ENCODE data around the gene CACNA1I.

The CACNA1I gene

DNA sequence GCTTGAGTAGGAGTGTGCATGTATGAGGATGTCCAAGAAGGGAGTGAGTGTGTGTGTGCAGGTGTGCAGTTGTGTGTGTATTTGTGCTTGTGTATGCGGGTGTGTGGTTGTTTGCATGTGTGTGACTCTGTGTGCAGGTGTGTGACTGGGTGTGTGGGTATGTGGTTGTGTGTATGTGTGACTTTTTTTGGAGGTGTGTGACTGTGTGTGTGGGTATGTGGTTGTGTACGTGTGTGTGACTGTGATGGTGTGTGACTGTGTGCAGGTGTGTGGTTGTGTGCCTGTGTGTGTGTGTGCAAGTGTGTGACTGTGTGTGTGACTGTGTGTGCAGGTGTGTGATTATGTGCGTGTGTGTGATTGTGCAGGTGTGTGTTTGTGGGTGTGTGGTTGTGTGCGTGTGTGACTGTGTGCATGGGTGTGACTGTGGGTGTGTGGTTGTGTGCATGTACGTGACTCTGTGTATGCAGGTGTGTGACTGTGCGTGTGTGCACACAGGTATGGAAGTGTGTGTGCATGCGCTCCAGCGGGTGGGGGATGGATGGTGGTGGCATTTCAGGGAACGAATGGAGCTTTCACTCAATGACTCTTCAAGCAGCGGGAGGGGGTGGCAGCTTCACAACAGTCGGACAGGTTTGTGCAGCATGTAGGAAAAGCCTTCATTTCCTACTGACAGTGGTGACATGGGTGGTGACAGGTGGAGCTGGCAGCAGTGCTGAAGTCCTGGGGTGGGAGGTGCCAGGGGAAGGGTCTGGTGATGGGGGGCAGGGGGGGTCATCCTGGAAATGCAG, 47.6 kb downstream of the CACNA1I start:
- no peak overlapping the region for H3K4me3 ChIP-seq
- no peak overlapping the region for H3K27ac ChIP-seq

DNA sequence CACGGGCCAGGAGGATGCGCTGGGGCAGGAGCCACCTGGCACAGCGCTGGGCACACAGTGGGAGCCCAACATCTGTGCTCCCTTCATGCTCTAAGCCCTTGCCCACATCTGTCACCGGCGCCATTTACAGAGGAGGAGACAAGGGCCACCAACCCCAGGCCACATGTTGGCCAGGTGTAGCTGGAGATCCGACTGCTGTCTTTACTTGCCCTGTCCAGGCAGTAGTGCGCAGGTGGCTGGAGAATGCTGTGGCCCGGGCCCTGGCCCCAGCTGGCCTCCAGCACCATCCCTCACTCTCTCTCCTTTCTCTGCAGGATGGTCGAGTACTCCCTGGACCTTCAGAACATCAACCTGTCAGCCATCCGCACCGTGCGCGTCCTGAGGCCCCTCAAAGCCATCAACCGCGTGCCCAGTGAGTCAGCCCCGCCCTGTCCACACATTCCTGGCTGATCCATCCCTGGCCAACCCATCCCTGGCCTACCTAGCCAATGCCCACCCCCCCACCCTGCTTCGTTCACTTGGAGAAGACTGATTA, 48.5 kb downstream of the CACNA1I start:
- H3K27ac ChIP-seq, result no peak overlapping the region

DNA sequence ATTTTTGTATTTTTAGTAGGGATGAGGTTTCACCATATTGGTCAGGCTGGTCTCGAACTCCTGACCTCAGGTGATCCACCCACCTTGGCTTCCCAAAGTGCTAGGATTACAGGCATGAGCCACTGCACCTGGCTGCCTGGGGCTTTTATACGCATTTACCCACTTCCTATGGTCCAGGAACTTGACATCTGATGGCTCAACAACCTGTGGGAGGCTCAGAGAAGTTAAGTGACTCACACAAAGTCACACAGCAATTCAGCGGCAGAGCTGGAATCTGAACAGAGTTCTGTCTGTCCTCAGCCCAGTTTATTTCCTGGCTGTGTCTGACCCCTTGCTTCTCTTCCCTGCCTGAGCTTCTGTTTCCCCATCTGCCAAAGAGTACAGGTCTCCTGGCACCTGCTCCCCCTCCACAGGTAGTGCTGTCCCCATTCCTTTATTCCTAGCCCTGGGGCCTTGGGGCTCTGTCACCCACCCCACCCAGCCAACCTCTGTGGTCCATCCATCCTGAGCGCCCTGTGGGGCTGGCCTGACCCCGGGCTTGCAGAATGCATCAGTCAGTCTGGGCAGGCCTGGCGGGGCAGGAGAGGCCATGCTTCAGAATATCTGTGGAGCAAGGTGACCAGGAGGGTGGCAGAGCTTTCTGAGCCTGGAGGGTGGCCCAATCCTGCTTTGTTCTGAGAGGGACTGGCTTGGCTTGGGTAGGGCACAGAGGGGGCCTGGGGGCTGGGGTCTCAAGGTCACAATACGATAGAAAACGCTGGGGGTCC, 50.6 kb downstream of the CACNA1I start:
- Histone ChIP-seq H3K27ac (no peak overlapping the region), H3K4me3 (no peak overlapping the region)

More for the DNA sequence above, 48.5 kb downstream of the CACNA1I start:
- no peak overlapping the region for H3K4me3 ChIP-seq

DNA sequence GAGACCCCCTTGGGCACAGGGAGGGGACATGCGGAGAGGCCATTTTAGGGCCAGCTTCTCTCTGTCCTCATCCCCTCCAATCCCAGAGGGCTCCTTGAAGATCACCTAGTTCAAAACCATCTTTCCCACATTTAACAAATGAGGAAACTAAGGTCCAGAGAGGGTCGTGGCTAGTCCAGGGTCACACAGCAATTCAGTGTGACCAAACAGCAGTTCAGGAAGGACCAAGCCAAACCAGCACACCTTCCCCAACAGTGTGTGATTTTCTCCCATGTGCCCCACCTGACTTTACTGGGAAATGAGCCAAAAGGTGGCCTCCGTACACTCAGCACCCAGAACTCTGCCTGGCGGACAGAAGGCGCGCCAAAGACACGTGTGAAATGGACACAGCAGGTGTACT, 51.3 kb downstream of the CACNA1I start:
- Histone ChIP-seq H3K27ac (no peak overlapping the region), H3K4me3 (no peak overlapping the region)

DNA sequence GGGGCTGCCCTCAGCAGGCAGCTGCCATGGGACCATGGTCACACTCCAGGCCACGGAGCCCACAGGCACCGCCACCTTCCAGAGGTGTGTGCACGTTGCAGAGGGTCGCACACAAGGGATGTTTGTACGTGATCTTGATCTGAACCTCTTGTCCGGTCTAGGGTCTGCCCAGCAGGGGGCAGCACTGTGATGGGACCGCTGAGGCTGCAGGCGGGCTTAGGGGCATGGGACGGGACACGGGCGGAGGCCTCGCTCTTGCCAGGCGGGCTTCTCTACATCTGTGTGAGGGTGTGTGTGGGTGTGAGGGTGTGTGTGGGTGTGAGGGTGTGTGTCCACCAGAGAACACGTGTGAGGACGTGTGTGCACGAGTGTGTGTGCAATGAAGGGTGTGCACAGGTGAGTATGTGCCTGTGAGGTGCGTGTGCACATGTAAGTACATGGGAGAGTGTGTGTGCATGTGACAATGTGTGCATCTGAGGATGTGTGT, 52.4 kb downstream of the CACNA1I start:
- H3K4me3 ChIP-seq, result no peak overlapping the region
- no peak overlapping the region for H3K27ac ChIP-seq

DNA sequence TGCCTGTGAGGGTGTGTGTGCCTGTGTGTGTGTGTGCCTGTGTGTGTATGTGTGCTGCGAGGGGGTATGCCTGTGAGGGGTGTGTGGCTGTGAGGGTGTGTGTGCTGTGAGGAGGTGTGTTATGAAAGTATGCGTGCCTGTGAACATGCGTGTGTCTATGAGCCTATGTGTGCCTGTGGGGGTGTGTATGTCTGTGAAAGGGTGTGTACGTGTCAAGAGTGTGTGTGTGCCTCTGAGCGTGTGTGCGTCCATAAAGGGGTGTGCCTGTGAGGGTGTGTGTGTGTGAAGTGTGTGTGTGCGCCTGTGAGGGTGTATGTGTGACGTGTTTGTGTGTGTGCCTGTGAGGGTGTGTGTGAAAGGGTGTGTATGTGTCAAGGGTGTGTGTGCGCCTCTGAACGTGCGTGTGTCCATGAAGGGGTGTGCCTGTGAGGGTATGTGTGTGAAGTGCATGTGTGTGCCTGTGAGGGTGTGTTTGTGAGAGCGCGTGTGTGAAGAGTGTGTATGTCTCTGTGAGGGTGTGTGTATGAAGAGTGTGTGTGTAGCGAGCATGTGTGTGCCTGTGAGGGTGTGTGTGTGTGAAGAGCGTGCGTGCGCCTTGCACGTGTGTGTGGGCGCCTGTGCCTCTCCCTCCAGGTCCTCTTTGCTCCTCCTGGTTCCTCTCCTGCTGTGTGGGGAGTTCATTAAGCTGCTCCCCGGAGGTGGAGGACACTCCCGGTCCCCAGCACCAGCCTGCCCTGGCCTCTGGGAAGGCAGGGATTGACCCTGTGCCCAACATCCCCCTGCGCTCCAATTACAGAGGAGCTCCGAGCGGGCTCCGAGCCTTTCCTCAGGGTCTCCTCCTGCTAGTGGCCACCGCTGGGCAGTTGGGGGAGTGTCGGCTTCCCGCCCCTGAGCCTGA, 53.3 kb downstream of the CACNA1I start:
- Histone ChIP-seq H3K27ac (no peak overlapping the region), H3K4me3 (no peak overlapping the region)

DNA sequence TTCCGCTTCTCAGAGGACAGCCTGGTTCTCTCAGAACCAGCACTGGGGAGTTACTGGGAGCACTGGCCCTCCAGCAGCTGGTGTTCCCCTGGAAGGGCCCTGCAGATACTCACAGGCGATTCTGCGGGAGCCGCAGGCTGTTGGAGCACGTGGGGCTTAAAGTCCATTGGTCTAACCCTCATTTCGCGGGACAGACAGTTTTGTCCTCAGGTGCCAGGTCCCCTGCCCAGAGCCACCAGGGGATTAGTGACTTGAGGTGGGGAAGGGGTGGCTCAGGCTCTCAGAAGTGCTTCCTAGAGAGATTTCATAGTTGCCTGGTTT, 53.9 kb downstream of the CACNA1I start:
- H3K4me3 ChIP-seq, result no peak overlapping the region
- no peak overlapping the region for H3K27ac ChIP-seq

DNA sequence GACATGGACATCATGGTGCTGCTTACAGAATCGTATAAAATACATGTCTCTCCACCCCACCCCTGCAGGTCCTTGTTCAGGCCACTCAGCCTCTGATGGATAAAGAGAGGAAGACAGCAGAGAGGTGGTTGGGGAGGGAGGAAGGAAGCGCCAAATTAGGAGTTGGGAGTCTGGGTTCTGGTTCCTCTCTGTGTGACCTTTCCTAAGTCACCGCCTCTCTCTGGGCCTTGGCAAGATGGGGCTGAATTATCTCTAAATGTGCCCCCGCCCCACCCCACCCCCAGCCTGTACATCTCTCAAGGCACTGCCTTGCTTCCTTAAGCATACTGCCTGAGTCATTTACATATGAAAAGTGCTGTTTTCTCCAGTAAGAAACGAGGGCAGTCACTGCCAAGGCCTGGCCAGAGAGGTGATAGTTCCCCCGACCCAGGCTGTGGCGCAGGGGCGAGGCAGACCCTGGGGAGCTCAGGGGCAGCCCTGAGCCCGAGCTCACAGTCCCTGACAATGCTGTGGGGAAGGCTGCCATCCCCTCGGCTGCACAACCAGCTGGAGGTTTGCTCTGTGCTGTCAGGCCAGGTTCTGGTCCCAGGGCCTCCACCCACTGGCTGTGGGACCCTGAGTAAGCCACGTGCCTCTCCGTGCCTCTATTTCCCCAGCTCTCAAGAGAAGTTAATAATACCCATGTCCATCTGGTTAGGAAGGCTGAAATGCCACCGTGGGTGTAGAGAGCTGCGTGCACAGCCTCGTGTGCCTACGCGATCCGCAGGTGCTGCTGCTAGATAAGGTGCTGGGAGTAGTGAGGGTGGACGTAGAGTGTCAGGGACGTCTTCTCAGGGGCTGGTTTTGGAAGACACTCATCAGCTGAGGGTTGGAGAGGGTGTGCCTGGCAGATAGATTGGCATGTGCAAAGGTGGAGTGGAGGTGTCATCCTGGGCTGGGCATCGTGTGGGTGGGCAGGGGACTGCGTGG, 55.3 kb downstream of the CACNA1I start:
- Histone ChIP-seq H3K27ac (no peak overlapping the region), H3K4me3 (no peak overlapping the region)

DNA sequence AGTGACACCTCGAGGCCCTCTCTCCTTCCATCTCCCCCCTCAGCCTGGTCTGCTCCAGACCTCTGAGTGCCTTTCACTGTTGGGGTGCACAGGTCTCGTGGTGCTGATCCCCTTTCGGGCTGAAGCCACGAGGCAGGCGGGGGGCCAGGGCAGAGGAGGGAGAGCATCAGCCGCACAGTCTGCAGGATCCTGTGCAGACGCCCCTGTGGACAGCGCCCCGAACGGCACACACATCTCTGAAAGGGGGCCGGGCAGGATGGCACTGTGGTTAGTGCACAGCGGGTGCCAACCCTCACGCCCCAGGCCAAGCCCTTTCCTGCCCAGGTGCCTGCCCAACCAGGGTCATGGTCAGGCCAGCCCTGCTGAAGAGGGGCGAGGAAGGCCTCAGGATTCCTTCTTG, 56.7 kb downstream of the CACNA1I start:
- Histone ChIP-seq H3K27ac (no peak overlapping the region), H3K4me3 (no peak overlapping the region)

DNA sequence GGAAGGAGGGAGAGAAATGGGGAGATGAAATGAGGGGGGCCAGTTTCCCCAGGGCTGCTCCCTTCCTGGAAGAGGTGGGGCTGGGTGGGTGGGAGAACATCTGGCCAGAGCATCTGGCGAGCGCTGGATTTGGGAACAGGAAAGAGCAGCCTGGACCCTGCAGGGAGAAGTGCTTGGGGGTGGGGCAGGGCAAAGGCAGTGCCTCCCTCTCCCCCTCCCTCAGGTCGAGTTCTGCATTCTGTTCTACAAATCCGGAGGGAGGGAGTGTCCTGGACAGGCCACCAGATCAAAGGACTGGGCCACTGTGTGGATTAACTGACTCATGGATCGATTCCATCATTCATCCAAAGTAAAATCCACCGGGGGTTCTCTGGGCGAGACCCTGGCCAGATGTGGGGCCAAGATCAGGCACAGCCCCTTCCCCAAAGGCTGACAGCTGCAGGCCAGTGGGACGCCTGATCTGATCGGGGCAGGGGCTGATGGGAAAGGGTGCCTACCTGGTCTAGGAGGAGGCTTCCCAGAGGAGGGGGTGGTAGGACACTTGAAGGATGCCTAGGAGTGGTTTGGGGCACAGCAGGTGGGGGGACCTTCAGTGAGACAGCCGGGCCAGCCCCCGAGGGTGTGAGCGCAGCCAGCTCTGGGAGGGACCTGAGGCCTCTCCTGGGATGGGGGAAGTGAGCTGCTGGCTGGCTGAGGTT, 57.5 kb downstream of the CACNA1I start:
- Histone ChIP-seq H3K27ac (no peak overlapping the region), H3K4me3 (no peak overlapping the region)

DNA sequence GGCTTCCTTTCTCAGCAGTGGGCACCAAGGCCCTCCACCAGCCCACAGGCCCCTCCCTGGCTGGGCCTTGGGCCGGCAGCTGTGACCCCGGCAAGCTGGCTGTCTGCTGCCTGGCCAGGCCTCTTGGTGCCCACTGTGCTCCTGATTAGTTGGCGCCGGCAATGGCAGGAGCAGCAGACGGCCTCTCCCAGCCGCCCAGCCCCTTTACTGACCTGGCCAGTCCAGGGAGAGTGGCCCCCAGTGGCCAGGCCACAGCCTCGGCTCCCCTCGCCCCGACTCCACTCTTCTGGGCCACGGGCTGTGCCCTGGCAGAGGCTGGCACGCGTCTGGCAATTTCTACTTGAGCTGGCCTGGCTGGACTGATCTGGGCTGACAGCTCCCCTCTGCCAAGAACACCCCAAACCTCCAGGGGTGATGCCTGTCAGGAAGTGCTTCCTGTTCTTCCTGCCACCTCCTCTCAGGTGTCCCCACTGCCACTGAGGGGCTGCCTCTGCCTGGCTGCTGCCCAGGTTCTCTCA, 58.1 kb downstream of the CACNA1I start:
- Histone ChIP-seq H3K4me3 (no peak overlapping the region), H3K27ac (no peak overlapping the region)

DNA sequence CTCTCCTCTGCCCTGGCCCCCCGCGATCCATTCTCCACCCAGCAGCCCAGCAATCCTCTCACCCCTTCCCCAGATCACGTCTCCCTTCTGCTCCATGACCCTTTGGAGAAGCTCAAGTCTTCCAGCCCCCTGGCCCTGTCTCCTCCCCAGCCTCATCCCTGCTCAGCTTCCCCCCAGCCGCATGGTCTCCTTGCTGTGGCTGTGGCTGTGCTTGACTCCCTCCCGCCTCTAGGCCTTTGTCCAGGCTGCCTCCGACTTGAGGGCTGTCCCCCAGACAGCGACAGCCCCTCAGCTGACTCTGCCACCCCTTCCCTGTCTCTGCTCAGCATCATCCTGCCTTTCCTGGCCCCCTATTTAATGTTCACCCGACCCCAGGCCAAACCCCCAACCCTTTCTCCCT, 59.3 kb downstream of the CACNA1I start:
- Histone ChIP-seq H3K27ac (no peak overlapping the region), H3K4me3 (no peak overlapping the region)

DNA sequence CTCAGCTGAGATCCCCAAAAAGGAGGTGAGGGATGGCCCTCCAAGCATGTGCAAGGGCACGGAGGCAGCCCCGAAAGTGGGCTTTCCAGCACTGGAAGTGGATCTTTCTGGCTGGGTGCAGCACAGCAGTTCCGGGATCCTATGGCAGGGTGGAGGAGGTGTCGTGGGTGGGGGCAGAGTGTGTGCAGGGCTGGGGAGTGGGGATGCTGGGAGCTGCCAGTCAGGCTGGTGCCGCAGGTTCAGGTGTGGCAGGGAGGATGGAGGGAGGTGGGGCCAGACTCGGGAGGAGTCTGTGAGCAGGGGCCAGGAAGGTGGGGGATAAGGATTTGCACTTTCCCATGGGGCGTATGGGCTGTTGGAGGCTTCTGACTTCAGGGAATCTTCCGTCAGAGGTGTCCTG, 60.2 kb downstream of the CACNA1I start:
- Histone ChIP-seq H3K27ac (no peak overlapping the region), H3K4me3 (no peak overlapping the region)

DNA sequence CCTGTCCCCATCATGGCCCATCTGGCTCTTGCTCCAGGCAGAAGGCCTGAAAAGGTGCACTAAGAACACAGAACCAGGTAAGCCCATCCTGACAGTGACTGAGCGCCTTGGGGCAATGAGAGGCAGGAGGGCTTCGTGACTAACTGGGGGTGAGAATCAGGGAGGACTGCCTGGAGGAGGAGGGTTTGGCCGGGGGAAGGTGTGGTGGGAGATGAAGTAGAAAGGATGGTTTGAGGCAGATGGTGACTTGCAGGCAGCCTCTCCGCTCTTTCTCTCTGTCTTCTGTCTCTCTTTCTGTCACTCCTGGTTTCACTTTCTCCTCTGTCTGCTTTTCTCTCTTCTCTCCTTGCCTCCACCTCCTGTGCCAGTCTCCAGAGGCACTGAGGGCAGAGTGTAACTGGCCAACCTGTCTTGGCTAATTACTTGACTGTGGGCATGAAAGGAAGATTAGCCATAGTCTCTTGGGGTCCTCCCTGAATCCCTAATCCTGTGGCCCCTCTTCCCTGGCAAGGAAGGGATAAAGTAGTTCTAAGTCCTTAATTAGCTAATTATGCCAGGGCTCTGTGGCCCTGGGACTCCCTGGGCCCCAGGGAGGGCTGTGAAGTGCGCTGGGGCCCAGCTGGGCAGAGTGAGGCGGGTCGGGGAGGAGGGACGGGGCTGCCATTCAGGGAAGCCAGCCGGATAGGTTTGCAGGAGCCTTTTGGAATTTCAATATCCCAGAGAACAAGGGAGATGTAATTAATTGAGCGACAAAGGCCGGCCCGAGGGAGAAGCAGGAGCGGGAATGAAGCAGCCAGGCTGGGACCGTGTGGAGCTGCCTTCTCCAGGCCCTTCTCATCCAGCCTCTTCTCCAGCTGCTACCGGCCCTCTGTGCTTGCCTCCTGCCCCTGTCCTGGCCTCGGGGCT, 61.1 kb downstream of the CACNA1I start:
- no peak overlapping the region for H3K4me3 ChIP-seq

DNA sequence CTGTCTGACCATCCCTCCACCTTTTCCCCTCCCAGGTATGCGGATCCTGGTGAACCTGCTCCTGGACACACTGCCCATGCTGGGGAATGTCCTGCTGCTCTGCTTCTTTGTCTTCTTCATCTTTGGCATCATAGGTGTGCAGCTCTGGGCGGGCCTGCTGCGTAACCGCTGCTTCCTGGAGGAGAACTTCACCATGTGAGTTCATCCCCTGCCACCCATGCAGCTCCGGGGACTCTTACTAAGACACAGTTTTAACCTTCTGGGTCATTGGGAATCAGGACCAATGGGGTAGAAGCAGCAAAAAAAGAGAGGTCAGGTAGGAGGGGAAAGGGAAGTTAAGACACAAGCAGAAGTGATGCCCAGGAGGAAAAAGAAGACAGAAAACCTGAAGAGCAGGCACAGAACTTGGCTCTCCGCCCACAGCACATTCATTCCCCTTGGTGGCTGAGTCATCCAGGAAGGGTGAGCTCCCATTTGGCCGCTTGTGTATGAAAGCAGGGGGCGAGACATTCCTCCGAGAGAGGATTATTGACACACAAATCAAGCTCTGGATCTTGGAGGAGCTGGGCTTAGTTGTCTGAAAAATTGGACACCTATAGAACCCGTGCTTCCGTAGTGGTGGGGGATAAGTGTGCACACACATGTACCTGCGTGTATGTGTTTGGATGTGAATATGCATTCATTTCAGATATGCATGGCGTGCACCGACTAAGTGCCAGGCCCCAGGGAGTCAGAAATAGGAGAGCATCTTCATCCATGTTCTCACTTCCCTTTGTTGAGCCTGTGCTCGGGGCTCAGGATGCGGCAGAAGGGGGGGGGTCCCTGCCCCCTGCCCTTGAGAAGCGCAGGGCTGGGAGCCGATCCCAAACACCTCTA, 64.2 kb downstream of the CACNA1I start:
- no peak overlapping the region for H3K4me3 ChIP-seq
- peak overlapping the region in 2 of 21 experiments; percentile 17 to 79 for H3K27ac ChIP-seq

More for the DNA sequence above, 61.1 kb downstream of the CACNA1I start:
- no peak overlapping the region for H3K27ac ChIP-seq

DNA sequence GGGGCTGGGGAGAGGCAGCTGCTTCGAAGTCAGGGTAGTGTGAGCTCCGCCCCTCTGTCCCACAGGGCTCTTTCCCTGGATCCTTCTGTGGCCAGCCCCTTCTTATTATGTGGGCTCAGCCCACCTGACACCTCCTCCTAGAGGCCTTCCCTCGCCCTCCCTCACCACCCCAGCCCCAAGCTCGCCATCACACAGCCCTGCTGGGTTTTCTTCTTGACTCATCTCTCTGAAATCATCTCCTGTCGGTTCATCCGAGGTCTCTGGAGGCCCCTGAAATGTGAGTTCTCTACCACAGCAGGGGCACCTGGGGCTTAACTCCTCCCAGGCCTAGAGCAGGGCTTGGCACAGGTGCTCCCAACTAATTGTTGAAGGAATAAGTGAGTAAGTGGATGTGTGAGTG, 65.2 kb downstream of the CACNA1I start:
- peak overlapping the region in 2 of 21 experiments; percentile 17 to 79 for H3K27ac ChIP-seq
- H3K4me3 ChIP-seq, result no peak overlapping the region

All from skin epidermis (tissue), 12 donors.